SK-N-SH treated with all-trans-retinoic acid at 6 μM for 48 hours (cell line): ENCODE results near the gene OPA3.

Experiments used
- ATAC-seq: fragments of 200-7000 bp; cut with Tn5 transposase; 3 replicates; pipeline ENCODE4 v1.9.1; 2020; ENCODE audit warnings: mild to moderate bottlenecking, moderate library complexity
- ARNTL ChIP-seq: fragments of 450-650 bp; formaldehyde crosslinking; IDR thresholded peaks from 2 replicates; pipeline ENCODE4 v1.5.0; 2020; ENCODE audit warnings: low read depth, mild to moderate bottlenecking, moderate library complexity, borderline replicate concordance
- BACH2 ChIP-seq: fragments of 250-450 bp; sonication (Bioruptor Pico); IDR thresholded peaks from 2 replicates; pipeline ENCODE4 v1.9.0; 2021; ENCODE audit warnings: mild to moderate bottlenecking, borderline replicate concordance
- CSDC2 ChIP-seq: fragments of 250-450 bp; sonication (Bioruptor Pico); IDR thresholded peaks from 2 replicates; pipeline ENCODE4 v1.5.0; 2020; ENCODE audit warnings: mild to moderate bottlenecking, moderate library complexity
- ESRRG ChIP-seq: fragments of 250-450 bp; sonication (Bioruptor Pico); IDR thresholded peaks from 2 replicates; pipeline ENCODE4 v1.6.1; 2021; ENCODE audit warnings: mild to moderate bottlenecking
- ISL1 ChIP-seq: fragments of 250-450 bp; sonication (Bioruptor Pico); IDR thresholded peaks from 2 replicates; pipeline ENCODE4 v2.1.2; 2022; ENCODE audit warnings: mild to moderate bottlenecking, moderate library complexity
- RARB ChIP-seq: fragments of 250-450 bp; sonication (Bioruptor Pico); IDR thresholded peaks from 2 replicates; pipeline ENCODE4 v1.8.0; 2021; ENCODE audit warnings: mild to moderate bottlenecking, moderate library complexity
- TCF4 ChIP-seq: fragments of 250-450 bp; sonication (Bioruptor Pico); IDR thresholded peaks from 2 replicates; pipeline ENCODE4 v1.8.0; 2021; ENCODE audit warnings: mild to moderate bottlenecking, moderate library complexity, borderline replicate concordance
- TOX ChIP-seq: fragments of 250-450 bp; sonication (Bioruptor Pico); IDR thresholded peaks from 2 replicates; pipeline ENCODE4 v1.8.0; 2021; ENCODE audit warnings: mild to moderate bottlenecking, moderate library complexity, borderline replicate concordance
- ZC3H10 ChIP-seq: fragments of 250-450 bp; sonication (Bioruptor Pico); IDR thresholded peaks from 2 replicates; pipeline ENCODE4 v1.5.1; 2021; ENCODE audit warnings: mild to moderate bottlenecking, moderate library complexity
- ZNF565 ChIP-seq: fragments of 450-650 bp; formaldehyde crosslinking; conservative IDR thresholded peaks from 2 replicates; pipeline ENCODE4 v1.5.0; 2020; ENCODE audit warnings: low read depth, mild to moderate bottlenecking, moderate library complexity
- ZNF70 ChIP-seq: fragments of 450-650 bp; formaldehyde crosslinking; IDR thresholded peaks from 2 replicates; pipeline ENCODE4 v1.5.0; 2020; ENCODE audit warnings: mild to moderate bottlenecking, moderate library complexity
- ZNF8 ChIP-seq: fragments of 450-650 bp; formaldehyde crosslinking; IDR thresholded peaks from 2 replicates; pipeline ENCODE4 v1.5.0; 2020; ENCODE audit warnings: mild to moderate bottlenecking, moderate library complexity
- TF ChIP-seq, protein P1 (sequence below): fragments of 250-450 bp; sonication (Bioruptor Pico); IDR thresholded peaks from 2 replicates; pipeline ENCODE4 v1.8.0; 2020; ENCODE audit warnings: mild to moderate bottlenecking, moderate library complexity, borderline replicate concordance
- TF ChIP-seq, protein P2 (sequence below): fragments of 250-450 bp; sonication (Bioruptor Pico); IDR thresholded peaks from 2 replicates; pipeline ENCODE4 v1.5.0; 2020; ENCODE audit warnings: mild to moderate bottlenecking, moderate library complexity
- TF ChIP-seq, protein P3 (sequence below): fragments of 250-450 bp; sonication (Bioruptor Pico); IDR thresholded peaks from 2 replicates; pipeline ENCODE4 v1.8.0; 2021; ENCODE audit warnings: low read depth, mild to moderate bottlenecking, moderate library complexity, borderline replicate concordance
- TF ChIP-seq, protein P4 (sequence below): fragments of 250-450 bp; sonication (Bioruptor Pico); IDR thresholded peaks from 2 replicates; pipeline ENCODE4 v1.5.1; 2021; ENCODE audit warnings: mild to moderate bottlenecking, moderate library complexity

Gene OPA3

DNA sequence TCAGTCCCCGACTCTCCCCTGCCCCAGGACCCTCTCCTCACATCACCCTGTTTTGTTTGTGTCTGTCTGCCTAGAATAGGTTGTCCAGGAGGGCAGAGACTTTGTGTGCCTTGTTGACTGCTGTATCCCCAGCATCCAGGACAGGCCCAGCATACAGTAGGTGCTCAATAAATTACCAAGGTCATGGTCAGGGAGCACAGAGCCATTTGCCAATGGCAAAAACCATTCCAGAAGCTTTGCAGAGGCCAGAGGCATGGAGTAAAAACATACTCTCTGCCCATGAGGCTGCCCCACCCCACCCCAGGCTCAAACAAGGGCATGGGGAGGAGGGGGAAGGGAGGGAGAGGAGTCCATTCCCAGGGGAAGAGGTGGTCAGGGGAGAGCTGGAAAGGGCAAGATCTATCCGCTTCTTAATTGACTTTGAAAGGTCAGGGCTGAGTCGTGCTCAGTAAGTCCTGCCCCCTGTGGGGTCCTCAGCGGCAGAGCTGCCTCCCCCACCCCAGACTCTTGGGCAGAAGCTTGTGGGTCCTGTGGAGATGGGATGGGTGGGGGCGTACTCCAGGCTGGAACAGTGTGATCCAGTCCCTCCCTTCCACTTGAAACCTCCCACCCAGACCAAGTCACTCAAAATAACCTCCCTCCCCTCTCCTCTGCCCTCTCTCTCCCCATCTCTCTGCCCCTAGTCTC, 13.0 kb upstream of the OPA3 start:
- ATAC-seq = no peak

DNA sequence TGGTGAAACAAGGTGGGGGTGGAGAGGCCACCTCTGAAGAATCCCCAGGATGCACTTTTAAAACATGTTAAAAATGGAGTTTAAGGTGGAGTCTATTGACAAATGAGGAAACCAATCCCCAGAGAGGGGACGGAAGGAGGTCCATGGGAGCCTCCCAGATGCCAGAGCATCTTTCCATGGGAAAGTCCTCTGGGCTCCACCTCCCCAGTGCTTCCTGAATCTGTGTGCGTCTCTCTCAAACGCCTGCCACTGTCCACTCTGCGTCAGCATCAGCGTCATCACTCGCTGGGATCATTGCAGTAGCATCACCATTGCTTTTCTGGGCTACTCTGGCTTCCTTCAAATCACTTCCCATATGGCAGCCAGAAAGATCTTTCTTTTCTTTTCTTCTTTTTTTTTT, 11.2 kb upstream of the OPA3 start:
- 0 out of 3 replicates have a peak, but pooled peaks have one; percentile 15 for ATAC-seq
- no peak for TF ChIP-seq ZNF565 (CRISPR knock-in tag)
- TF ChIP-seq TOX (CRISPR knock-in tag) = peak; percentile 54; the same call in 1 of the 2 replicates
- no peak for TF ChIP-seq CSDC2
- TF ChIP-seq, protein P1, sequence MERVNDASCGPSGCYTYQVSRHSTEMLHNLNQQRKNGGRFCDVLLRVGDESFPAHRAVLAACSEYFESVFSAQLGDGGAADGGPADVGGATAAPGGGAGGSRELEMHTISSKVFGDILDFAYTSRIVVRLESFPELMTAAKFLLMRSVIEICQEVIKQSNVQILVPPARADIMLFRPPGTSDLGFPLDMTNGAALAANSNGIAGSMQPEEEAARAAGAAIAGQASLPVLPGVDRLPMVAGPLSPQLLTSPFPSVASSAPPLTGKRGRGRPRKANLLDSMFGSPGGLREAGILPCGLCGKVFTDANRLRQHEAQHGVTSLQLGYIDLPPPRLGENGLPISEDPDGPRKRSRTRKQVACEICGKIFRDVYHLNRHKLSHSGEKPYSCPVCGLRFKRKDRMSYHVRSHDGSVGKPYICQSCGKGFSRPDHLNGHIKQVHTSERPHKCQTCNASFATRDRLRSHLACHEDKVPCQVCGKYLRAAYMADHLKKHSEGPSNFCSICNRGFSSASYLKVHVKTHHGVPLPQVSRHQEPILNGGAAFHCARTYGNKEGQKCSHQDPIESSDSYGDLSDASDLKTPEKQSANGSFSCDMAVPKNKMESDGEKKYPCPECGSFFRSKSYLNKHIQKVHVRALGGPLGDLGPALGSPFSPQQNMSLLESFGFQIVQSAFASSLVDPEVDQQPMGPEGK (CRISPR knock-in tag) = no peak
- TF ChIP-seq, all 23 proteins: peak for 1

More for the DNA sequence above, 13.0 kb upstream of the OPA3 start:
- no peak for TF ChIP-seq ISL1 (CRISPR knock-in tag)
- no peak for TF ChIP-seq BACH2 (CRISPR knock-in tag)
- no peak for TF ChIP-seq ZNF8 (CRISPR knock-in tag)
- TF ChIP-seq, protein P2, sequence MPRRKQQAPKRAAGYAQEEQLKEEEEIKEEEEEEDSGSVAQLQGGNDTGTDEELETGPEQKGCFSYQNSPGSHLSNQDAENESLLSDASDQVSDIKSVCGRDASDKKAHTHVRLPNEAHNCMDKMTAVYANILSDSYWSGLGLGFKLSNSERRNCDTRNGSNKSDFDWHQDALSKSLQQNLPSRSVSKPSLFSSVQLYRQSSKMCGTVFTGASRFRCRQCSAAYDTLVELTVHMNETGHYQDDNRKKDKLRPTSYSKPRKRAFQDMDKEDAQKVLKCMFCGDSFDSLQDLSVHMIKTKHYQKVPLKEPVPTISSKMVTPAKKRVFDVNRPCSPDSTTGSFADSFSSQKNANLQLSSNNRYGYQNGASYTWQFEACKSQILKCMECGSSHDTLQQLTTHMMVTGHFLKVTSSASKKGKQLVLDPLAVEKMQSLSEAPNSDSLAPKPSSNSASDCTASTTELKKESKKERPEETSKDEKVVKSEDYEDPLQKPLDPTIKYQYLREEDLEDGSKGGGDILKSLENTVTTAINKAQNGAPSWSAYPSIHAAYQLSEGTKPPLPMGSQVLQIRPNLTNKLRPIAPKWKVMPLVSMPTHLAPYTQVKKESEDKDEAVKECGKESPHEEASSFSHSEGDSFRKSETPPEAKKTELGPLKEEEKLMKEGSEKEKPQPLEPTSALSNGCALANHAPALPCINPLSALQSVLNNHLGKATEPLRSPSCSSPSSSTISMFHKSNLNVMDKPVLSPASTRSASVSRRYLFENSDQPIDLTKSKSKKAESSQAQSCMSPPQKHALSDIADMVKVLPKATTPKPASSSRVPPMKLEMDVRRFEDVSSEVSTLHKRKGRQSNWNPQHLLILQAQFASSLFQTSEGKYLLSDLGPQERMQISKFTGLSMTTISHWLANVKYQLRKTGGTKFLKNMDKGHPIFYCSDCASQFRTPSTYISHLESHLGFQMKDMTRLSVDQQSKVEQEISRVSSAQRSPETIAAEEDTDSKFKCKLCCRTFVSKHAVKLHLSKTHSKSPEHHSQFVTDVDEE (CRISPR knock-in tag) = no peak
- no peak for TF ChIP-seq RARB
- TF ChIP-seq ZC3H10 (CRISPR knock-in tag) = no peak
- TF ChIP-seq, all 23 proteins: peak for 0

DNA sequence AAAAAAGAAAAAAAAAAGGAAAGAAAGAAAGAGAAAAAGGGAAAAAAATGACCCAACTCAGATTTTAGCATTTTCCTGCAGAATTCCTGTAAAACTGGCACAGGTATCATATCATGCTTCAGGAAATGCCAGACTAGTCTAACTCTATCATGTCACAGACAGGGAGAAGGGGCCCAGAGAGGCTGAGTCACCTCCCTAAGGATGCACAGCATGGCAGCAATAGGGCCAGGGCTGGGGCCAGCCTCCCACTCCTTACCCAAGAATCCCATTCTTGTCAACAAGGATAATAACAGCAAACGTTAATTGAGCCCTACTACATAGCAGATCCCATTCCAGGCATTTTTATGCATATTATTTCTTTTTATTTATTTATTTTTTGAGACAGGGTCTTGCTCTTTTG, 8.9 kb upstream of the OPA3 start:
- no peak for ATAC-seq
- no peak for TF ChIP-seq RARB
- TF ChIP-seq, protein P1 (CRISPR knock-in tag) = no peak

DNA sequence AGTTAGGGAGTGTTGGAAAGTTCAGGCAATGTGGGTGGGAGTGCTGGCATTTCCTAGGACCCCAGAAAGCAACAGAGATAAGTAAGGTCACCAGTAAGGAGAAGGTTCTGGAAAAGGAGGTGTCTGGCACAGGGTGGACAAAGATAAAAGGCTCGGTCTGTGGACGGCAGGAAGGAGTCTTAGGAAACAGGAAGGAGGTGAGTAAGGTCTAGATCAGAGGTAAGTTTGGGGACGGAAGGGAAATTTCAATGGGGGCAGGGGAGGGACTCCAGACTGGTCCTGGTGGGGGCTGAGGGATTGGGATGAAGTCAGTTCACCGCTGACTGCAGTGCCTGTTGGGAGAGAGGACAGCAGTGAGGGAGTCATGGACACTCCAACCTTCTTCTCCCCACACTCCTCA, 7.8 kb upstream of the OPA3 start:
- TF ChIP-seq RARB (no peak), ESRRG (CRISPR knock-in tag) (no peak), BACH2 (CRISPR knock-in tag) (no peak), TCF4 (CRISPR knock-in tag) (no peak), ZNF70 (CRISPR knock-in tag) (no peak), ARNTL (CRISPR knock-in tag) (no peak)
- TF ChIP-seq, protein P3, sequence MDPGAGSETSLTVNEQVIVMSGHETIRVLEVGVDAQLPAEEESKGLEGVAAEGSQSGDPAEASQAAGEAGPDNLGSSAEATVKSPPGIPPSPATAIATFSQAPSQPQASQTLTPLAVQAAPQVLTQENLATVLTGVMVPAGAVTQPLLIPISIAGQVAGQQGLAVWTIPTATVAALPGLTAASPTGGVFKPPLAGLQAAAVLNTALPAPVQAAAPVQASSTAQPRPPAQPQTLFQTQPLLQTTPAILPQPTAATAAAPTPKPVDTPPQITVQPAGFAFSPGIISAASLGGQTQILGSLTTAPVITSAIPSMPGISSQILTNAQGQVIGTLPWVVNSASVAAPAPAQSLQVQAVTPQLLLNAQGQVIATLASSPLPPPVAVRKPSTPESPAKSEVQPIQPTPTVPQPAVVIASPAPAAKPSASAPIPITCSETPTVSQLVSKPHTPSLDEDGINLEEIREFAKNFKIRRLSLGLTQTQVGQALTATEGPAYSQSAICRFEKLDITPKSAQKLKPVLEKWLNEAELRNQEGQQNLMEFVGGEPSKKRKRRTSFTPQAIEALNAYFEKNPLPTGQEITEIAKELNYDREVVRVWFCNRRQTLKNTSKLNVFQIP (CRISPR knock-in tag) = no peak
- TF ChIP-seq, protein P1 (CRISPR knock-in tag) = no peak
- TF ChIP-seq, protein P4, sequence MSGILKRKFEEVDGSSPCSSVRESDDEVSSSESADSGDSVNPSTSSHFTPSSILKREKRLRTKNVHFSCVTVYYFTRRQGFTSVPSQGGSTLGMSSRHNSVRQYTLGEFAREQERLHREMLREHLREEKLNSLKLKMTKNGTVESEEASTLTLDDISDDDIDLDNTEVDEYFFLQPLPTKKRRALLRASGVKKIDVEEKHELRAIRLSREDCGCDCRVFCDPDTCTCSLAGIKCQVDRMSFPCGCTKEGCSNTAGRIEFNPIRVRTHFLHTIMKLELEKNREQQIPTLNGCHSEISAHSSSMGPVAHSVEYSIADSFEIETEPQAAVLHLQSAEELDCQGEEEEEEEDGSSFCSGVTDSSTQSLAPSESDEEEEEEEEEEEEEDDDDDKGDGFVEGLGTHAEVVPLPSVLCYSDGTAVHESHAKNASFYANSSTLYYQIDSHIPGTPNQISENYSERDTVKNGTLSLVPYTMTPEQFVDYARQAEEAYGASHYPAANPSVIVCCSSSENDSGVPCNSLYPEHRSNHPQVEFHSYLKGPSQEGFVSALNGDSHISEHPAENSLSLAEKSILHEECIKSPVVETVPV = no peak
- ATAC-seq = no peak
